SK-N-SH (cell line): Measurements from ENCODE around the gene PRICKLE2. TPM values are rescaled to one million over a fixed set of nuclear protein-coding genes. Genes with fewer than 3 reads are reported as not detected.

Experiments used
- CTCF ChIA-PET: fragments of 300-600, 350-600 bp; formaldehyde crosslinking; extraction: SDS; loops from one replicate; lab custom pipeline; 2021; lab: Yijun Ruan, JAX
- POLR2A ChIA-PET: fragments of 350-600 bp; sonication (Branson Sonifier 250); formaldehyde crosslinking; extraction: SDS; loops from one replicate; lab custom pipeline; 2020; ENCODE audit warnings: antibody characterized with exemption, inconsistent platforms; lab: Yijun Ruan, JAX
- DNase-seq: peaks from one replicate; pipeline ENCODE4 v3.0.0; 2012
- H2AFZ ChIP-seq: fragments of 200-600 bp; sonication (generic); 2 replicates; pipeline ENCODE4 v1.8.1; 2016; ENCODE audit warnings: antibody characterized with exemption, mild to moderate bottlenecking, low read depth
- H3F3A ChIP-seq: fragments of 200-600 bp; sonication (generic); replicated peaks from 2 replicates; pipeline ENCODE3; 2016; ENCODE audit warnings: antibody characterized with exemption, mild to moderate bottlenecking; ENCODE audit not compliant: insufficient read depth
- H3K27ac ChIP-seq, 2 experiments: fragments of 200-500 bp in 1 of 2; fragments of 200-600 bp in 1 of 2; sonication (Bioruptor generic) in 1 of 2; sonication (generic), shearing (Covaris generic) in 1 of 2; 2 replicates each; pipeline versions ENCODE4 v1.5.1 to v1.6.1; 2014 to 2016; ENCODE audit warnings: low read depth in 2 of 2, inconsistent platforms in 1 of 2, low read length in 1 of 2, mild to moderate bottlenecking in 1 of 2, mixed read lengths in 1 of 2
- H3K27me3 ChIP-seq: fragments of 200-600 bp; sonication (generic), shearing (Covaris generic); 2 replicates; pipeline ENCODE4 v1.6.1; 2016; ENCODE audit warnings: mixed run types; ENCODE audit not compliant: insufficient read depth
- H3K36me3 ChIP-seq, 2 experiments: fragments of 200-500 bp in 1 of 2; fragments of 200-600 bp in 1 of 2; sonication (Bioruptor generic) in 1 of 2; sonication (generic) in 1 of 2; replicated peaks in 1 of 2; 2 replicates each; pipeline versions ENCODE3 to v1.5.1; 2014 to 2016; ENCODE audit warnings: low read length in 1 of 2, mild to moderate bottlenecking in 1 of 2; ENCODE audit not compliant: insufficient read depth in 2 of 2, control insufficient read depth in 1 of 2
- H3K4me1 ChIP-seq, 2 experiments: fragments of 200-500 bp in 1 of 2; fragments of 200-600 bp in 1 of 2; sonication (Bioruptor generic) in 1 of 2; sonication (generic), shearing (Covaris generic) in 1 of 2; 2 replicates each; pipeline versions ENCODE4 v1.5.1 to v1.6.1; 2014 to 2016; ENCODE audit warnings: low read depth in 1 of 2, low read length in 1 of 2, mixed run types in 1 of 2; ENCODE audit not compliant: insufficient read depth in 2 of 2, control insufficient read depth in 1 of 2
- H3K4me2 ChIP-seq: fragments of 200-600 bp; sonication (generic), shearing (Covaris generic); 2 replicates; pipeline ENCODE4 v1.6.1; 2017; ENCODE audit warnings: mixed run types
- H3K4me3 ChIP-seq, 2 experiments: fragments of 200-500 bp in 1 of 2; fragments of 200-600 bp in 1 of 2; sonication (Bioruptor generic) in 1 of 2; sonication (generic), shearing (Covaris generic) in 1 of 2; 2 replicates each; pipeline versions ENCODE4 v1.5.1 to v1.8.1; 2014 to 2016; ENCODE audit warnings: low read depth in 2 of 2, inconsistent platforms in 1 of 2, low read length in 1 of 2, mild to moderate bottlenecking in 1 of 2, mixed read lengths in 1 of 2, moderate library complexity in 1 of 2
- H3K79me2 ChIP-seq: fragments of 200-600 bp; sonication (generic); 2 replicates; pipeline ENCODE4 v1.8.1; 2017; ENCODE audit warnings: mild to moderate bottlenecking; ENCODE audit not compliant: insufficient read depth
- H3K9ac ChIP-seq: fragments of 200-600 bp; sonication (generic); 2 replicates; pipeline ENCODE4 v1.6.1; 2017; ENCODE audit warnings: mixed run types
- H3K9me2 ChIP-seq: fragments of 200-600 bp; sonication (generic); 2 replicates; pipeline ENCODE4 v1.6.1; 2017; ENCODE audit warnings: mixed run types
- H3K9me3 ChIP-seq: fragments of 200-600 bp; sonication (generic); 2 replicates; pipeline ENCODE4 v1.6.1; 2017; ENCODE audit warnings: mixed run types, mild to moderate bottlenecking, moderate library complexity
- H4K20me1 ChIP-seq: fragments of 200-600 bp; sonication (generic); 2 replicates; pipeline ENCODE4 v1.6.1; 2017; ENCODE audit warnings: mild to moderate bottlenecking, mixed run types; ENCODE audit not compliant: insufficient read depth
- CHD2 ChIP-seq: fragments of 150-350 bp; IDR thresholded peaks from 2 replicates; pipeline ENCODE4 v1.6.1; 2018; ENCODE audit warnings: low read length; ENCODE audit not compliant: partially characterized antibody
- CTCF ChIP-seq: fragments of 200-600 bp; sonication (generic); IDR thresholded peaks from 2 replicates; pipeline ENCODE4 v1.6.1; 2017; ENCODE audit warnings: antibody characterized with exemption, mild to moderate bottlenecking, moderate library complexity
- ELF1 ChIP-seq: IDR thresholded peaks from 2 replicates; pipeline ENCODE4 v1.4.0; 2012
- EP300 ChIP-seq, 2 experiments: IDR thresholded peaks; 2 replicates each; pipeline versions ENCODE4 v1.4.0 to v1.6.1; 2012; ENCODE audit warnings: borderline replicate concordance in 1 of 2, low read depth in 1 of 2, low read length in 1 of 2
- EZH2phosphoT487 ChIP-seq: fragments of 200-600 bp; sonication (generic); IDR thresholded peaks from 2 replicates; pipeline ENCODE4 v1.6.1; 2017; ENCODE audit warnings: low read depth, mixed run types, mild to moderate bottlenecking, antibody characterized with exemption, moderate library complexity, borderline replicate concordance
- FOSL2 ChIP-seq: IDR thresholded peaks from 2 replicates; pipeline ENCODE4 v1.4.0; 2012; ENCODE audit warnings: low read depth, mild to moderate bottlenecking, moderate library complexity, borderline replicate concordance
- FOXM1 ChIP-seq: IDR thresholded peaks from 2 replicates; pipeline ENCODE4 v1.4.0; 2012; ENCODE audit warnings: low read depth, mild to moderate bottlenecking
- MEF2A ChIP-seq: IDR thresholded peaks from 2 replicates; pipeline ENCODE4 v1.4.0; 2012; ENCODE audit warnings: low read depth, borderline replicate concordance
- MXI1 ChIP-seq: IDR thresholded peaks from 2 replicates; pipeline ENCODE4 v1.6.1; 2012; ENCODE audit warnings: mild to moderate bottlenecking, low read depth, low read length, improper control_type of control experiment
- NFIC ChIP-seq: IDR thresholded peaks from 2 replicates; pipeline ENCODE4 v1.4.0; 2012; ENCODE audit warnings: borderline replicate concordance
- POLR2AphosphoS5 ChIP-seq: IDR thresholded peaks from 2 replicates; pipeline ENCODE4 v1.6.1; 2012; ENCODE audit warnings: low read depth, low read length
- RAD21 ChIP-seq: IDR thresholded peaks from 2 replicates; pipeline ENCODE4 v1.6.1; 2012; ENCODE audit warnings: mild to moderate bottlenecking, low read length
- SMC3 ChIP-seq: IDR thresholded peaks from 2 replicates; pipeline ENCODE4 v1.6.1; 2012; ENCODE audit warnings: low read depth, low read length, improper control_type of control experiment
- TAF1 ChIP-seq: IDR thresholded peaks from 2 replicates; pipeline ENCODE4 v1.6.1; 2012; ENCODE audit warnings: low read depth, mild to moderate bottlenecking, low read length, moderate library complexity, borderline replicate concordance
- USF1 ChIP-seq: IDR thresholded peaks from 2 replicates; pipeline ENCODE4 v1.4.0; 2012; ENCODE audit warnings: low read depth, borderline replicate concordance
- YY1 ChIP-seq: IDR thresholded peaks from 2 replicates; pipeline ENCODE4 v1.4.0; 2012; ENCODE audit warnings: low read depth, mild to moderate bottlenecking
- WGBS: methylation state at CpG from one replicate; pipeline ENCODE4 v1.1.6; 2017; ENCODE audit warnings: low lambda C conversion rate; 5-methylcytosine and 5-hydroxymethylcytosine counted together
- polyA plus RNA-seq, 3 experiments: library from polyadenylated mRNA; depleted of rRNA; stranded (reverse); fragments of >200 nt; gene quantifications; 2 replicates each; pipeline ENCODE4 v1.2.3, GENCODE V29; 2012

PRICKLE2 gene
- polyA plus RNA-seq, 1 of the 3 experiments (the other 2 are of a cell fraction) = 0.67 TPM

GRCh38 chr3:64111083-64111482, 114.2 kb downstream of the PRICKLE2 start:
- peaks cover 0 to 18% of the 10 kb centered on the region in 2 experiments; a peak in 1 of 4 replicates for H3K4me1 ChIP-seq
- WGBS = 94% methylated on average over 2 of the region's 2 CpGs
- H4K20me1 ChIP-seq = no peaks in the 10 kb centered on the region
- H2AFZ ChIP-seq = no peak overlapping the region
- H3K4me3 ChIP-seq = no peak overlapping the region
- no peaks in the 10 kb centered on the region for H3F3A ChIP-seq
- 0 out of 2 replicates have a peak, but pooled peaks cover 5% of the 10 kb centered on the region for H3K9me3 ChIP-seq
- no peak for TF ChIP-seq EZH2phosphoT487
- TF ChIP-seq FOSL2 = no peak
- no peak for TF ChIP-seq NFIC
- no peak for TF ChIP-seq MEF2A
- no peak for TF ChIP-seq FOXM1
- TF ChIP-seq POLR2AphosphoS5 = no peak
- TF ChIP-seq EP300 (IDR thresholded peaks at IDR 0.05; ENCODE audit: borderline replicate concordance in 1 of 2, low read depth in 1 of 2, low read length in 1 of 2) = no peak
- no peak for TF ChIP-seq SMC3
- no peak for TF ChIP-seq MXI1
- no peak for TF ChIP-seq ELF1
- H3K36me3 ChIP-seq = no peaks in the 10 kb centered on the region
- no peak overlapping the region for H3K27ac ChIP-seq
- H3K79me2 ChIP-seq = no peaks in the 10 kb centered on the region
- H3K9me2 ChIP-seq = no peaks in the 10 kb centered on the region
- H3K4me2 ChIP-seq = no peak overlapping the region
- ChIA-PET POLR2A (no interaction called here), CTCF (interaction anchor here (1.0 to 1.7 kb wide), 3 partner anchors 81 to 112 kb away, joined by 3 to 4 read pairs (median 4); partner anchors contain the start of gene PSMD6)
- H3K27me3 ChIP-seq = no peaks in the 10 kb centered on the region
- H3K9ac ChIP-seq = no peak overlapping the region
- no peak for DNase-seq

- H3K9ac ChIP-seq = no peak overlapping the region
- H4K20me1 ChIP-seq = no peaks in the 10 kb centered on the region
- no peaks in the 10 kb centered on the region for H3K27me3 ChIP-seq
- no peak overlapping the region for H3K4me3 ChIP-seq
- no peaks in the 10 kb centered on the region for H3K79me2 ChIP-seq
- ChIA-PET CTCF (interaction anchor here (1.0 to 1.2 kb wide), 2 partner anchors 11 to 86 kb away, joined by 3 read pairs; partner anchors contain the start of gene PSMD6), POLR2A (no interaction called here)
- H3K4me2 ChIP-seq = no peak overlapping the region
- H3K9me3 ChIP-seq = 0 out of 2 replicates have a peak, but pooled peaks cover 5% of the 10 kb centered on the region
- no peak overlapping the region for H2AFZ ChIP-seq
- H3K36me3 ChIP-seq = no peaks in the 10 kb centered on the region
- peaks cover 0 to 18% of the 10 kb centered on the region in 2 experiments; a peak in 1 of 4 replicates for H3K4me1 ChIP-seq
- H3K9me2 ChIP-seq = no peaks in the 10 kb centered on the region
- no peak overlapping the region for H3K27ac ChIP-seq
- DNase-seq = no peak
- 72% methylated on average over 1 of the region's 1 CpG for WGBS
- TF ChIP-seq TAF1 (no peak), RAD21 (no peak), USF1 (no peak), EZH2phosphoT487 (no peak), YY1 (no peak), CTCF (no peak), CHD2 (no peak), ELF1 (no peak)
- no peaks in the 10 kb centered on the region for H3F3A ChIP-seq
Measured at GRCh38 chr3:64110071-64110470, 115.2 kb downstream of the PRICKLE2 start.
